Embryonic facial prominence (tissue), 1 donor: ENCODE data around the gene SRSF2.
"Not testable (repeated sequence)": the region's sequence is repeated elsewhere in the genome, so short reads cannot be mapped to it uniquely, and the experiment has no call there.

Source experiments
- DNase-seq: peaks from one replicate; pipeline ENCODE4 v3.0.0-alpha.2; 2016; ENCODE audit errors: extremely low spot score

SRSF2 gene

DNA sequence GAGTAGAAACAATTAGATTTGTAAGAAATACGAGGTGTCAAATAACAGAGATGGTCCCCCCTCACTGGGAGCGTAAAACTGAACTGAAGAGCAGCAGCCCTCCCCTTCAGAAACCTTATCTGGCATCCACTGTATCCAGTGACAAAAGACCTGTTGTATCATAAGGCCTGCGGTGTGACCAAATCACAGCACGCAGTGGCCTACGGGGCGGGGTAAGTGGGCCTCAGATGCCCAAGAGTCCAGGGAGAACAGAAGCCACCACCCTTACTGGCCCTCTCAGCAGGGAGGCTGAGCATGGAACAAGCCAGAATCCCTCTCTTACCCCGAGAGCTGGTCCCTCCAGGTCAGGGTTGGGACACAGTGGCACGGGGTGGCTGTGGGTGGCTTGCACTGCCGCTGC, 16.2 kb downstream of the SRSF2 start:
- DNase-seq: no peak

DNA sequence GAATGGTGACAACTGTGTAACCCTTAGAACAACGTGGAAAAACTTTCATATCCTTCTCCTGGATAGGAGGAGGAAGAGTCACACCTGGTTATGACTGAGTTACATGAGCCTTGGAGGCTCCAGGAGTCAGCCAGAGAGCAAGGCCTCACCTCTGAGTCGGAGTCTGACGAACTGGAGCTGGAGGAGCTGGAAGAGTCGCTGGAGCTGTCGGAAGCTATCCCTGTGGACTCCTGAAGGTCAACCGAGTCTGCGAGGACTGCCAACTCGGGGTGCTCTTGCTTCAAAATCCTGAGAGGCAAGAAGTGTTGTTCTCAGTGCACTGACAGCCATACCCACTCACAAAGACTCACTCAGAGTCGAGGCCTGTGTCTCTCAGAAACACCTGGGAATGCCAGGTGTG, 16.9 kb downstream of the SRSF2 start:
- DNase-seq: no peak

DNA sequence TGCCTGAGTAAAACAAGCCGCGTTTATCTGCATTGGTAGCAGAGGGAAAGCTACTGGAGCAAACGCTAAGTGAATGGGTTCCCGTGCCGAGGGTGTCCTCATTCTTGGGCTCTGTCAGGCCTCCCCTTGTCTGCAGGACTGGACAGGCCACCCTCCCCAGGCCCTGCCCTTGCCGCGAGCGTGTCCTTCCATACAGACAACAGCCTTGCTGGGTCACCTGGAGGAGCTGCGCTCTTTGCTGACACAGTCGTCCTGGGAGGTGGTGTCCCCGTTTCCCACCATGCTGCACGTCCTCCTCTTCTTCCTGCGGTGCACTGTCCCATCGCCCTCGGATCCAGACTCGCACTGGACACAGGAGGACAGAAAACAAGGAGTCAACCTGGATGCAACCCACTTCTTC, 18.6 kb downstream of the SRSF2 start:
- DNase-seq: no peak

DNA sequence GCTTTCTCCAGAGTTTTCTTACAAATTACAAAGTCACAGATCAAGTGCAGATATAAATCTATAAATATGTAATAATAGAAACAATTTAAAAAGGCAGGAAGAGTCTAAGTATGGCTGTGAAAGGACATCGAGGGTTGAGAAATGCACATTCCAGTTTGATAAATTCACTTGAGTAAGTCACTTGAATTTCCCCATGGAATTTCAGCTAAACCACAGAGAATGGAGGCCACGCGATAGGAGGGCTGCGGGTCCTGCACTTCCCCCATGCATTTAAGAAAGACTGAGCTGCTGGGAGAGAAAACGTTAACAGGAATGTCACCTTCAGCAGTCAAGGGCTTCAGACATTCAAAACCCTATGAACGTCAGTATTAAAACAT, 20.3 kb downstream of the SRSF2 start:
- no peak for DNase-seq

DNA sequence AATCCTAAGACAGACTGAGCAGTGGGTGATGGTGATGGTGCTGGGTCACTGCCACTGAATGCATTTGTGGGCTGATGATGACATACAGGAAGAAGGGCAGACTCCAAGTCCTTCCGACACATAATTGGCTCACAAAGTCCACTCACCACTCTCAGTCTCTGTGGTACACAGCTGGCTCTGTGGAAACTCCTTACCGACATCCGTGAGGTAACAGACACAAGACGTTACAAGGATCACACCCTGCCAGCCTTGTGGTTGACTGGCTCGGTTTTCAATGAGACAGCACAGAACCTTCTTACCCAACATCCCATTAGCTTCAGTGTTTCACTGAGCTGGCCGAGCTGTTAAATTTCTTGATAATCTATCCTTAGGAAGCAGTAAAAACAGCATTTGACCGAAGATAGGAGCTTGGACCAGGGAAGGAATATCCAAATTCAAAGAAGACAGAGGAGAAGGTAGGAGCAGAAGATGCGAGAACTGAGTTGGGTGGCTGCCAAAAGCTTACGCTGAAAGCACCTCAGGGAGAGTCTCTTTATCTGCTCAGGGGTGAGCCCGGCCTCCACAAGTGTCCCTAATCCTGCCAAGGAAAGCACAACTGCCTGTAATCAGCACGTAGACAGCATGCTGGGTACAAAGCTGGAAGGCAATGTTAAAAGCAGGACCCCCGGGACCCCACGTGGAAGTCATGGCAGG, 20.8 kb downstream of the SRSF2 start:
- DNase-seq: no peak

DNA sequence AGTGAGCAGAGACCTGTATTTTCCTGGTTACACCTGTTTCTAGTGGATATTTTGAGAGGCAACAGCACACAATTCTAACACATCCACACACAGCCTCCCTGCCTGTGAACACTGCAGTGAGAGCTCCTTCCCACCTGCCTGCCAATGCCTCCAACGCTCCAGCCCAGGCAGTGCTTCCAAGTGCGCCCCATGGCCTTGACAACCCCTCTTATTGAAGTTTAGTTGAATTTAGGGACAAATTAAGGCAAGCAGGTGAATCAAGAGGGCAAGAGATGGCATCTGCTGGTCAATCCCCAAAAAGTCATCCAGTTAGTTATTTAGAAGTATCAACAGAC, 21.7 kb downstream of the SRSF2 start:
- DNase-seq: no peak

DNA sequence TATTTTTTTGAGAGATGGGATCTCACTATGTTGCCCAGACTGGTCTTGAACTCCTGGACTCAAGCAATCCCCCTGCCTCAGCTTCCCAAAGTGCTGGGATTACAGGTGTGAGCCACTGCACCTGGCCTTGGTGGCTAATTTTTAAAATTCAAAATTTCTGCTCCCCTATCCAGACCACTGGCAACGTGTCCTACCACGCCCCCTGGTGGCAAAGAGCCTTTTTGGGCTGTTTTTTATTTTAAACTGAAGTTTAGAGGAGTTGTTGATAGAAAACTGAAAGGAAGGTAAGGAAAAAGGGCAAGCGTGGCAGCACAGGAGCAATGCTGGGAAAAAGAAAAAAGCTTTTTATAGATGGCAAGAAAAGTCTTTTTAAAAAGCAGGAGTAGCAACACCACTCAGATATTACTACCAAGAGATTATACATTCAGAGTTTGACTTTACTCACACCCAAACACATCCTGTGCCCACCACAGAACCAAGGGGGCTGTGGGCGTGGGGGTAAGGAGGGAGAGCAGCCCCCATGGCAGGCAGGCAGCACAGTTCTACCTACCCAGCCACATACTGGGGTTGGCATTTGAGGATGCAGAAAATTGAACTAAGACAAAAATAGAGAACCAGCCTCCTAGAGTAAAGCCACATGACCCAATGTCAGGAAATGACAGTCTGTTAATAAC, 22.2 kb downstream of the SRSF2 start:
- DNase-seq: no peak

DNA sequence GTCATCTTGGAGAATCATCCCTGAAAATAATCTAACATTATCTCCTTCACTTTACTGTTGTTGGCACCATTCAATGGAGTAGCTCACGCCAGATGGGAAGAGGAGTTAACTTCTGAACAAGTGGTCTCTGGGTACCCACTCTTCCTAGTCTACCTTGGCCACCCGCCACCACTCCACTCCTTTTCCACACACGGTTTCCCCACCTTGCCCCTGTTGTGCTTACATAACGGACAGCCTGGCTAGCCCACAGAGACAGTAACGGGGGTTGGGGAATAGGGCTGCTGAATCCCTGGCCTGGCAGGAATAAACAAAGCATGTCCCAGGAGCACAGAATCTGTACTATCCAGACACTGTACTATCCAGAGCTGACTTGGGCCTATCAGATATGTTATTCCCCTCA, 22.8 kb downstream of the SRSF2 start:
- no peak for DNase-seq

DNA sequence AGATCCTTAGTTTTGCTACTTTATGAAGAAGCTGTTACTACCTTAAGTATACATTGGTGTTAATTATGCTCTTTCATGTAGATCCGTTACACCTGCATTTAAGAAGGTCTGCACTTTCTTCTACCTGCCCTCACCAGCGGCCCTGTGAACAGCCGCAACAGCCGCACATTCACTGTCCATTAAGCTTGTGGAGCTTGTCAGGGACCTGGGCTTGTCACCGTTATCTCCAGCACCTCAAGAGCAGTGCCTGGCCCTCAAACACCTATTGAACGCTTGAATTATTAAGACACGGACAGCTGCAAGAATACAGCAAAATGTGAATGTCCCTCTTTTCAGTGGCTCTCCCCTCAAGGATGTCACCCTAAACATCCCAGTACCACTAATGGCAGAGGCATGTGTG, 23.4 kb downstream of the SRSF2 start:
- no peak for DNase-seq

DNA sequence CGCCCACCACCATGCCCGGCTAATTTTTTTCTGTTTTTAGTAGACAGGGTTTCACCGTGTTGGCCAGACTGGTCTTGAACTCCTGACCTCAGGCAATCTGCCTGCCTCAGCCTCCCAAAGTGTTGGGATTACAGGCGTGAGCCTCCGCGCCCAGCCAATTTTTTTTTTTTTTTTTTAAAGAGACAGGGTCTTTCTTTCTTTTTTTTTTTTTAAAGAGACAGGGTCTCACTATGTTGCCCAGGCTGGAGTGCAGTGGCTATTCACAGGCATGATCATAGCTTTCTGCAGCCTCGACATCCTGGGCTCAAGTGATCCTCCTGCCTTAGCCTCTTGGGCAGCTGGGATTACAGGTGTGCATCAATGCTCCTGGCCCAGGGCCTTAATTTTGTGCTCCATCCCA, 24.8 kb downstream of the SRSF2 start:
- not testable (repeated sequence) for DNase-seq

DNA sequence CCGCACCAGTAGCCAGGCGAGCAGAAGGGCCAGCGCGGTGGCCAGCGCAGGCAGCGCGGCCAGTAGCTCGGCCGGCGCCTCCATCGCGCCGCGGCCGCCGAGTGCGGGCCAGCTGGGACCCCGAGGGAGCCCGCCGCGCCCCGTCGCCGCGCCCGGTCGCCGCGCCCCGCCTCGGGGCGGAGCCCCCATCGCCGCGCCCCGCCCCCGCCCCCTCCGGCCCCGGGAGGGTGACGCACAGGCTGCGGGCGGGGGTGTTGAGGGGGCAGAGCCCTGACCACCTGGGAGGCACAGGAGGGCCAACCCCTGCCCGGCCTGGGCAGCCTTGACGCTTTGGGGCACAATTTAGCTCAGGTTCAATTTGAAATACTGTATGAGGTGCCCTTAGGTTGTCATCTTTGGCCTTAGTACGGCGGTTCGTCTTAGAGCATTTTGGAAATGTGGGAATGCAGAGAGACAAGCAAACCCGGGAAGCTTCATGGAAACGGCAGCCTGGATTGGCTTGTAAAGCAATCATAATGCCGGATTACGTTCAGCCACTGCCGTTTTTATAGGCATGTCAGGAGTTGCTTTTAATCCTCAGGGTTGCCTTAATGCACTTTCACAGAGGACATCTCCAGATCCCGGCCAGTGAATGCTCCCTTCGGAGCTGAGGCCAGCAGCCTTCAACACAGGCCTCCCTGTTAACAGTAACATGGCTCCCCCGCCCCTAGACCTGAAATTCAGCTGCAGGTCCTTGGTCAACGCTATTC, 26.1 kb downstream of the SRSF2 start, which contains the start of gene MXRA7:
Gene MXRA7, minus strand, starts transcription at position 103 of the 749 bp plus-strand sequence. Its CDS starts 19 bp downstream, at position 84.
- DNase-seq: no peak

DNA sequence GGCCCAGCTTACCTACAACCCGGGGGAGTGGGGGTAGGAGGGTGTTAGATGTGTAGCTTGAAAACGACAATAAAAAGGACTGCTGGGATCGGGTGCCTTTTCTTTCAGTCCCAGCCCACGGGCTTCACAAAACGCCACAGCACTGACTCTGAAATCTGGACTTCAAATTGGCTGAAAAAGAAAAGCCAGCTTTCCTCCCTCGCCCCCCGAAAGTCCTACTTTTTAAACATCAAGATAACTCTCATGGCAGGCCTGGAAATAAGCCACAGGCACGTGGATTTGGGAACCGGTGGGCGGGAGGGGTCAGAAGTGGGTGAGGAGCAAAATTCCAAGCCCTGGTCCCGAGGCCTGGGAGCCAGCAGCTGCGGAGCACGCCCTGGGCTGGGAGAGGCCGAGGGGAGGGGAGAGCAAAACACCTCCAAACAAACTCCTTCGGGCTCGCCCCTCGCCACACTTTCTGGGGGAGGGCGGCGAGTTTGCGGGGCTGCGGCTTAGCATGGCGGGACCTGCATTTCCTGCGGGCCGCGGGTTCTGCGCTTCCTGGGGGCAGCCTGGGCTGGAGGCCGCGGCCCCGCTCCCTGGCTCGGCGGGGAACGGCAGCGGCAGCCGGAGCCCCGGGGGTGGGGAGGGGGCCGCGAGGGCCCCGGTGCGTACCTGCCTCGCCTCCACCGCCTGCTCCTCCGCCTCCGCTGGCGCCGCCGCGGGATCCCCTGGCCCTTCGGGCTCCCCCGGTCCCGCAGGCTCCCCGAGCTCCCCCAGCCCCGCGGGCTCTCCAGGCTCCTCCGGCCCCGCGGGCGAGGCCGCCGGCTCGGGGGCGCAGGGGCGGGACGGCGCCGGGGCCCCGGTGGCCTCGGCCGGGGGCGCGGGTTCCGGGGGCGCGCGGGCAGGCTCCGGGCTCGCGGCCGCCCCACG, 26.9 kb downstream of the SRSF2 start:
- DNase-seq: not testable (repeated sequence)

DNA sequence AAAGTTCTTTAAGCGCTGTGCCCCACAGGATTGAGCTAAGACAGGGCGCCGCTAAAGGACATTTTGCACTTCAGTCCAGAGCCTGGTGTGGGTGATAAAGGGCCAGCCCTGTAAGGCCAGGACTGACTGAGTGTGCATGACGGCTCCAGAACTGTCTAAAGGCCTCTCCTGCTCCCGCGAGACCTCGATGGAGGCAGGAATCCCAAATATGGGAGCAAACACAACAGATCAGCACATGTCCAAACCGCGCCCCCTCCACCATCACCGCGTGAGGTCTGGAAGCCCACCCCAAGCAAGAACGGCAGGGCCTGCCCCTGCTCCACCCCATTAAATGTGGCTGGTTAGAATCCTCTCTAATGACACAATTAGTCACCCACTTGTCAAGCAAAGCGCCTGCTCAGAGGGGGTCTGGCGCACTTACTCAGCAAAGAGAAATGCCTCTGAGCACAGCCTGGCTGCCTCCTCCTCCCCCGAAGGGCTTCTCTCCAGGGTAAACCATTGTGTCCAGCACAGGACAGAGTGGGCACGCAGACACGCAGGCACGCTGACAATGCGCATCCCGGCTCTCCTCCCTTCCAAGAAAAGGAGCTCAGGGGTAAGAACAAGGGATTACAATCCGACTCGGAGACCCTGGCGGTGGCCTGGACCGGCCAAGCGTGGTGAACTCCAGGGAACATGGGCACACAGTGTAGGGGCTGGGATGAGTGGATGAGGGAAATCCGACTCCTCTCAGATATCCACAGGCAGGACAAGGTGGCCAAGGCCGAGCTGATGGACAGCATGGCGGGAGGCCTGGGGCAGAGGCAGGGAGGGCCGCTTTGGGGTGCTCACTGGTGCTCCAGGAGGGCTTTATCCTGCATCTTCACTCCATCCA, 27.8 kb downstream of the SRSF2 start:
- no peak for DNase-seq

DNA sequence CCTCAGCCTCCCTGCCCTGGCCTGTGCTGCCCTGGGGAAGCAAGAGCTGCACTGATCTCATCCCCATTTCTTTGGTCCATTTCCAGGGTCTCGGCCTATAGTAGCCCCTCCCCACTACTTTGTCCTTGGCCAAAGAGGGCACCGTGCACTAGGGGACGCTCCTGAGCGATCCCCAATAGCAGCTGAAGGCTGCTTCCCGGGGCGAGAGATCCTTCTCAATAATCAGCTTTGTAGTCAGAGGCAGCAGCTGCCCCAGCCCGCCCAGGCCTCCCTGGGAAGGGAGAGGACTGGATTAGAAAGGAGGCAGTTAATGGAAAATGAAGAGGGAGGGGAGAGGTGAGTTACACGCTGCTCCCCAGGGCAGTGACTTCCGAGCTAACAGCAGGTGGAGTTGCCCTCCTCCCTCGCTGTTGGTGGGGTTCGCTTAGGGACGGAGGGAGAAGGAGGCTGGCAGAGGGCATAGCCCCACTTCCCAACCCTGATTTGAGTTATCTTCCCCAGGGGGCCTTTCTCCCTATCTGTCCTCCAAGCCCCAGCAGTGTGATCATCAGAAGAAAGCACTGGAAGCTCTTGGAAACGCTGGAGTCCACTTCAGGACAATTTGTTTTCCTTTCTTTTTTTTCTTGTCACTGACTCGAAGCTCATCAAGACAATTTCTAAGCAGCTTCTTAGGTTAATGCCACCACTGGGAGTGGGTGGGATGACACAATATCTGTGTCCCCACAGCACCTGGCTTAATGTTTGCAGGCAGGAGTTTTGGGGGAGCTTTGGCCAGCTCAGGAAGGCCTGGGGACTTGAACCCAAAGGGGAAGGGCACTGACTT, 28.9 kb downstream of the SRSF2 start:
- DNase-seq: no peak

DNA sequence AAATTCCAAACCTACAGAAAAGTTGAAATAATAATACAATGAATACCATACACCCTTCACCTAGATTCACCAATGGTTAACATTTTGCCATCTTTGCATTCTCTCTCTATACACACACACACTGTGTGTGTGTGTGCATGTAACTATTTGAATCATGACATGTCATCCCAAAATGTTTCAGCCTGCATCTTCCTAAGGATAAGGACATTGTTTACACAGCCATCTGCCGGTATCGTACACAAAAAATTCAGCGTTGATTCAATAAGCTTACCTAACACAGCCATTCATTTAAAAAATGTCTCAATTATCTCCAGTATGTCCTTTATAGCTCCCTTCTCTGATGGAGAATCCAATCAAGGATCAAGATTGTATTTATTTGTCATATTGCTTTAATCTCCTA, 30.3 kb downstream of the SRSF2 start:
- DNase-seq: no peak

DNA sequence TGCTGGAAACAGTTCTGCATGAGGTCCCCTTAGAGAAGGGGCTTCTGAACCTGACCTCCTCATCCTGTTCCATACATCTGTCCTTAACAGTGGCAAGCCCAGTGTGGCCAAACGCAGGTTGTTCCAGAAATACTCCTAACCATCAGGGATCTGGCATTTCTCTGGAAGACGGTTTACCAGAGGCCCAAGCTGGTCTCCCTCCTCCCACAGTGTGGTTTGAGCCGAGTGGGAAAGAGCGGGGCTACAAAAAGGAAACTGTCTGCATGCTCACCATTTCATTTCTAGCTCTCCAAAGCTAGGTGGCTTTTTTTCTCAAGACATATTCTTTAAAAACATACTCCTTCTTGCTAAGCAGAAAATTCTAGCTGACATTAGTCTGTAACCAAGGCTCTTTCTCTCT, 32.3 kb downstream of the SRSF2 start:
- no peak for DNase-seq

DNA sequence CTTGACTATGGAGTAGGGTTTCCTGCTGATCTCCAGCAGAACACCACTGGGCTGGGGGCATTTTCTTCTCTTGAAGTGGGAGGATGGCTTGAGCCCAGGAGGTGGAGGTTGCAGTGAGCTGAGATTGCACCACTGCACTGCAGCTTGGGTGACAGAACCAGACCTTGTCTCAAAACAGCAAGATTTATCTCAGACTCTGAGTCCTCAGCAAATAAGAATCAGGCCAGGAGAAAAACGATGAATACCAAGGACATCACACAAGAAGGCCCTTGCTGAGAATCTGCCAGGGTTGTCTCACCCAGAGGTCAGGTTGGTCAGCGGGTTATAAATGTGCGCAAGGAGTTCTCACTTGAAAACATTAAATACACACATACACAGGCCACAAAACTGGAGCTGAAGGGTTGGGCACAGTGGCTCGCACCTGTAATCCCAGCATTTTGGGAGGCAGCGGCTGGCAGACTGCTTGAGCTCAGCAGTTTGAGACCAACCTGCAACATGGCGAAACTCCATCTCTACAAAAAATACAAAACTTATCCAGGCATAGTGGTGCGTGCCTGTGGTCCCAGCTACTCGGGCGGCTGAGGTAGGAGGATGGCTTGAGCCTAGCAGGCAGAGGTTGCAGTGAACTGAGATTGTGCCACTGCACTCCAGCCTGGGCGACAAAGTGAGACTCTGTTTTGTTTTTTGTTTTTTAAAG, 34.0 kb downstream of the SRSF2 start:
- no peak for DNase-seq

DNA sequence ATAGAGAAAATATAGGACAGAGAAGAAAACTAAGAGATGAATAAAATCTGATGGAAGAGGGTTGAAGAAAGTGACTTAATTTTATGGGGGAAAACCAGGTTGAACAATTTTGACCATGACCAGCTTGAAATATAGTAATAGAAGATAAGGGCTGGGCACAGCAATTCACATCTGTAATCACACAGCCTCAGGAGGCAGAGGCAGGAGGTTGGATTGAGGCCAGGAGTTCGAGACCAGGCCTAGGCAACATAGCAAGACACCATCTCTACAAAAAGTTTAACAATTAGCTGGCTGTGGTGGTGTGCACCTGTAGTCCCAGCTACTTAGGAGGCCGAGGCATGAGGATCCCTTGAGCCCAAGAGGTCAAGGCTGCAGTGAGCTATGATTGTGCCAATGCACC, 35.1 kb downstream of the SRSF2 start:
- DNase-seq: no peak

DNA sequence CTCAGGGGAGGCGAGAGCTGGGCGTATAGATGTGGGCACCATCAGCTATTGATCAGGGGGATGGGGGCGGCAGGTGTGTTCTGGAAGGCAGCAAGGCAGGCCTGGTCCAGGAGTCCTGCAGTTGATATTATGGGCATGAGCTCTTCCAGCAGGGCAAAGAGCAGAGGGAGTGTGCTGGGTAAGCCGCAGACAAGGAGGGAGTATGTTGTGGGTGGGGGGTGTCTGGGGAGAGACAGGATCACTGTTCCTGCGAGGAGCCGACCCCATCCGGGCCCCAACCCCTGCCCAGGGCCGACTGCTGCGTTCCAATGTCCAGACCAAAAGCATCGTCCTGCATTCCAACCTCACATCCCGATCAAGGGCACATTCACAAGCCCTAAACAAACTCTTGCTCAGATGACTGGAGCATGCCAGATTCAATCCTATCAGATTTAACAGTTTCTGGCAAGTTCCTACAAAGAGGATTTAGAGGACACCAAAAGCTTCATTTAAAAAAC, 35.6 kb downstream of the SRSF2 start:
- DNase-seq: no peak
